ENCODE data around the gene TANGO2.

DNA sequence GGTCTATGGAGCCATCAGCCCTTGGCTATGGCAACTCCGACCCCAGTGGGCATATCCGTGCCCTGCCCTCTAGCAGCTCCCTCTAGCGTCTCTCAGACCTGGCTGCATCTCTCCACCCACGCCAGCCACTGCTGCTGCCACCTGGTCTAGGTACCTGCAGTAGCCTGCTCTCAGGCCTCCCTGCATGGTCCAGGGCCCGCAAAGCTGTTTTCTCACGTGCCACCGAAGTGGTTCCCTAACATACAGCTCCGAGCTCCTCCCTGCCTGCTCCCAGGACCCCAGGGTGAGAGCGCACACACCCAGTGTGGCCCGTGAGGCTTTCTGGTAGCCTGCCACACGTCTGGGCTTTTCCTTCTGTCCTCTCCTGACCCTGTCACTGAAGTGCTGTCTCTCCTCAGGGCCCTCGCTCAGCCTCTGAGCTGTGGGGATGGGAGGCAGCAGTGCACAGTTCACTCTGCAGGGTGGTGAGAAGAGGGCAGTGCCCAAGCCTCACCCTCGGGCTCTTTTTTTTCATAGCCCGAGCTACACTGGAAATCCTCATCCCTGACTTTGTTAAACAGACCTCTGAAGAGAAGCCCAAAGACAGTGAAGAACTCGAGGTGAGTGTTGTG lies 73.4 kb downstream of the TANGO2 start:
- TF ChIP-seq EZH2phosphoT487 (IDR thresholded peaks at IDR 0.05; ENCODE audit: borderline replicate concordance) (no peak), JUND (IDR thresholded peaks at IDR 0.05) (no peak), FOSL1 (IDR thresholded peaks at IDR 0.05; ENCODE audit: low read depth) (no peak), EZH2 (IDR thresholded peaks at IDR 0.05) (no peak), SP1 (IDR thresholded peaks at IDR 0.05; ENCODE audit: low read depth) (no peak), SIN3A (IDR thresholded peaks at IDR 0.05; ENCODE audit: low read depth) (no peak), YY1 (IDR thresholded peaks at IDR 0.05; ENCODE audit: extremely low read depth, insufficient replicate concordance, low read depth, low read length) (no peak)
- TF ChIP-seq, protein P1, sequence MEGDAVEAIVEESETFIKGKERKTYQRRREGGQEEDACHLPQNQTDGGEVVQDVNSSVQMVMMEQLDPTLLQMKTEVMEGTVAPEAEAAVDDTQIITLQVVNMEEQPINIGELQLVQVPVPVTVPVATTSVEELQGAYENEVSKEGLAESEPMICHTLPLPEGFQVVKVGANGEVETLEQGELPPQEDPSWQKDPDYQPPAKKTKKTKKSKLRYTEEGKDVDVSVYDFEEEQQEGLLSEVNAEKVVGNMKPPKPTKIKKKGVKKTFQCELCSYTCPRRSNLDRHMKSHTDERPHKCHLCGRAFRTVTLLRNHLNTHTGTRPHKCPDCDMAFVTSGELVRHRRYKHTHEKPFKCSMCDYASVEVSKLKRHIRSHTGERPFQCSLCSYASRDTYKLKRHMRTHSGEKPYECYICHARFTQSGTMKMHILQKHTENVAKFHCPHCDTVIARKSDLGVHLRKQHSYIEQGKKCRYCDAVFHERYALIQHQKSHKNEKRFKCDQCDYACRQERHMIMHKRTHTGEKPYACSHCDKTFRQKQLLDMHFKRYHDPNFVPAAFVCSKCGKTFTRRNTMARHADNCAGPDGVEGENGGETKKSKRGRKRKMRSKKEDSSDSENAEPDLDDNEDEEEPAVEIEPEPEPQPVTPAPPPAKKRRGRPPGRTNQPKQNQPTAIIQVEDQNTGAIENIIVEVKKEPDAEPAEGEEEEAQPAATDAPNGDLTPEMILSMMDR (IDR thresholded peaks at IDR 0.05 in 2 of 3, conservative IDR thresholded peaks at IDR 0.05 in 1 of 3; ENCODE audit: borderline replicate concordance in 1 of 3, insufficient read depth in 1 of 3, low read depth in 2 of 3, low read length in 2 of 3) = no peak
- TF ChIP-seq, protein P2, sequence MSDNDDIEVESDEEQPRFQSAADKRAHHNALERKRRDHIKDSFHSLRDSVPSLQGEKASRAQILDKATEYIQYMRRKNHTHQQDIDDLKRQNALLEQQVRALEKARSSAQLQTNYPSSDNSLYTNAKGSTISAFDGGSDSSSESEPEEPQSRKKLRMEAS (IDR thresholded peaks at IDR 0.05) = no peak

All from HCT116 (cell line).